MM.1S (cell line): ENCODE results near the gene PER1.

Experiments
- DNase-seq: peaks from one replicate; pipeline ENCODE4 v3.0.0-alpha.2; 2015
- H2AFZ ChIP-seq: fragments of 300-600 bp; sonication (generic); 2 replicates; pipeline ENCODE4 v1.6.0; 2016; ENCODE audit warnings: antibody characterized with exemption, low read length
- H3F3A ChIP-seq: fragments of 300-600 bp; sonication (generic); 2 replicates; pipeline ENCODE4 v1.6.1; 2016; ENCODE audit warnings: mild to moderate bottlenecking, antibody characterized with exemption, low read length, moderate library complexity, mixed read lengths; ENCODE audit not compliant: insufficient read depth
- H3K27ac ChIP-seq: fragments of 300-600 bp; sonication (generic); 2 replicates; pipeline ENCODE4 v1.5.1; 2016; ENCODE audit warnings: mild to moderate bottlenecking, low read length
- H3K27me3 ChIP-seq: fragments of 300-600 bp; sonication (generic); replicated peaks from 2 replicates; pipeline ENCODE4 v1.6.0; 2016; ENCODE audit warnings: low read length; ENCODE audit not compliant: insufficient read depth
- H3K36me3 ChIP-seq: fragments of 300-600 bp; sonication (generic); replicated peaks from 2 replicates; pipeline ENCODE4 v1.6.1; 2016; ENCODE audit warnings: mild to moderate bottlenecking, low read length, mixed read lengths; ENCODE audit not compliant: insufficient read depth
- H3K4me1 ChIP-seq: fragments of 300-600 bp; sonication (generic); 2 replicates; pipeline ENCODE4 v1.6.1; 2016; ENCODE audit warnings: low read length, mixed read lengths
- H3K4me2 ChIP-seq: fragments of 300-600 bp; sonication (generic); 2 replicates; pipeline ENCODE4 v1.6.0; 2016; ENCODE audit warnings: low read depth, low read length
- H3K4me3 ChIP-seq: fragments of 300-600 bp; sonication (generic); 2 replicates; pipeline ENCODE4 v1.5.1; 2016; ENCODE audit warnings: low read length, mixed read lengths
- H3K79me2 ChIP-seq: fragments of 300-600 bp; sonication (generic); 2 replicates; pipeline ENCODE4 v1.6.1; 2016; ENCODE audit warnings: mixed run types, low read length, mixed read lengths
- H3K9ac ChIP-seq: fragments of 300-600 bp; sonication (generic); 2 replicates; pipeline ENCODE4 v1.6.1; 2016; ENCODE audit warnings: low read length, mixed read lengths
- H3K9me2 ChIP-seq: fragments of 300-600 bp; sonication (generic); replicated peaks from 2 replicates; pipeline ENCODE4 v1.6.1; 2016; ENCODE audit warnings: mild to moderate bottlenecking, low read length, mixed read lengths; ENCODE audit not compliant: insufficient read depth
- H3K9me3 ChIP-seq: fragments of 300-600 bp; sonication (generic); replicated peaks from 2 replicates; pipeline ENCODE4 v1.6.1; 2016; ENCODE audit warnings: mild to moderate bottlenecking, low read length, mixed read lengths; ENCODE audit not compliant: insufficient read depth
- H4K20me1 ChIP-seq: fragments of 300-600 bp; sonication (generic); 2 replicates; pipeline ENCODE4 v1.6.1; 2016; ENCODE audit warnings: mild to moderate bottlenecking, low read length, moderate library complexity, mixed read lengths; ENCODE audit not compliant: insufficient read depth
- EZH2 ChIP-seq: fragments of 300-600 bp; sonication (generic); optimal IDR thresholded peaks from 2 replicates; pipeline ENCODE3; 2017; ENCODE audit warnings: low read depth, mild to moderate bottlenecking, antibody characterized with exemption, low read length, mixed read lengths
- EZH2phosphoT487 ChIP-seq: fragments of 300-600 bp; sonication (generic); IDR thresholded peaks from 2 replicates; pipeline ENCODE4 v1.6.1; 2018; ENCODE audit warnings: antibody characterized with exemption, low read length
- TF ChIP-seq, protein P1 (sequence below): fragments of 300-600 bp; sonication (generic); IDR thresholded peaks from 2 replicates; pipeline ENCODE4 v1.5.1; 2016; ENCODE audit warnings: antibody characterized with exemption, low read length, mixed read lengths

Gene PER1

DNA sequence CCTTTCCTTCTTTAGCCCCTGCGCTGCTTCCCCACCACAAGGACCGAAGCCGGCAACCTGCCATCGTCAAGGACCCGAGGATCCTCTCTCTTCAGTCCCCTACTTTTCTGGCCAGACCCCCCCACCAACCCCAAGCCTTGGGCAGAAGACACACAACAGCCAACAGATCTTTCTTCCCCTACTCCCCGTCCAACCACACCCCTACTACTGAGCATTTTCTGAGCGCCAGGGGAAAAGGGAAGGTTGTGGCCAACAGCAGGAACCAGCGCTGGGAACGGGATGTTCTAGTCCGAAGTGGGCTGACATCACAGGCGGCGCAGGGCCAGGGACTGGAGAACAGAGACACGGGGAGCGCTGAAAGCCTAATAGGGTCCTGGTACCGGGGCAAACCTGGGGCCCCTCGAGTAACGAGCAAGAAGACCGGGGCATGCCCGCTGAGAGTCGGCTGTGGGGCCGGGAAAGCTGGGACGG lies 528 bp downstream of the PER1 start:
- Histone ChIP-seq H3F3A (peaks cover 8% of the 10 kb centered on the region), H3K9me2 (no peaks in the 10 kb centered on the region), H3K4me1 (peaks cover 21% of the 10 kb centered on the region), H3K9me3 (no peaks in the 10 kb centered on the region), H3K36me3 (no peaks in the 10 kb centered on the region; the same call in 1 of the 2 replicates), H4K20me1 (no peaks in the 10 kb centered on the region), H3K4me2 (peak overlapping the region; percentile 97), H3K9ac (peak overlapping the region; percentile 84), H3K27ac (peak overlapping the region; percentile 81), H3K4me3 (peak overlapping the region; percentile 76), H2AFZ (peak overlapping the region; percentile 26), H3K27me3 (no peaks in the 10 kb centered on the region), H3K79me2 (peaks cover 32% of the 10 kb centered on the region)
- TF ChIP-seq EZH2phosphoT487: no peak
- TF ChIP-seq, protein P1, sequence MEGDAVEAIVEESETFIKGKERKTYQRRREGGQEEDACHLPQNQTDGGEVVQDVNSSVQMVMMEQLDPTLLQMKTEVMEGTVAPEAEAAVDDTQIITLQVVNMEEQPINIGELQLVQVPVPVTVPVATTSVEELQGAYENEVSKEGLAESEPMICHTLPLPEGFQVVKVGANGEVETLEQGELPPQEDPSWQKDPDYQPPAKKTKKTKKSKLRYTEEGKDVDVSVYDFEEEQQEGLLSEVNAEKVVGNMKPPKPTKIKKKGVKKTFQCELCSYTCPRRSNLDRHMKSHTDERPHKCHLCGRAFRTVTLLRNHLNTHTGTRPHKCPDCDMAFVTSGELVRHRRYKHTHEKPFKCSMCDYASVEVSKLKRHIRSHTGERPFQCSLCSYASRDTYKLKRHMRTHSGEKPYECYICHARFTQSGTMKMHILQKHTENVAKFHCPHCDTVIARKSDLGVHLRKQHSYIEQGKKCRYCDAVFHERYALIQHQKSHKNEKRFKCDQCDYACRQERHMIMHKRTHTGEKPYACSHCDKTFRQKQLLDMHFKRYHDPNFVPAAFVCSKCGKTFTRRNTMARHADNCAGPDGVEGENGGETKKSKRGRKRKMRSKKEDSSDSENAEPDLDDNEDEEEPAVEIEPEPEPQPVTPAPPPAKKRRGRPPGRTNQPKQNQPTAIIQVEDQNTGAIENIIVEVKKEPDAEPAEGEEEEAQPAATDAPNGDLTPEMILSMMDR: no peak
- no peak for TF ChIP-seq EZH2
- DNase-seq: no peak

- peak overlapping the region; percentile 81 for H3K27ac ChIP-seq
- no peaks in the 10 kb centered on the region for H3K27me3 ChIP-seq
Measured at GRCh38 chr17:8151120-8151640, 1.0 kb downstream of the PER1 start.

GRCh38 chr17:8150194-8151119 lies 1.7 kb downstream of the PER1 start:
- H3K36me3 ChIP-seq: no peaks in the 10 kb centered on the region; the same call in 1 of the 2 replicates
- no peaks in the 10 kb centered on the region for H3K27me3 ChIP-seq
- peak overlapping the region; percentile 69 for H3K27ac ChIP-seq
- H4K20me1 ChIP-seq: no peaks in the 10 kb centered on the region
- peaks cover 32% of the 10 kb centered on the region for H3K79me2 ChIP-seq
- H2AFZ ChIP-seq: no peak overlapping the region
- DNase-seq: no peak
- no peaks in the 10 kb centered on the region for H3K9me2 ChIP-seq
- H3K4me2 ChIP-seq: peak overlapping the region; percentile 97
- TF ChIP-seq EZH2 (no peak), EZH2phosphoT487 (no peak)
- TF ChIP-seq, protein P1: no peak
- H3F3A ChIP-seq: peaks cover 8% of the 10 kb centered on the region
- H3K4me1 ChIP-seq: peaks cover 20% of the 10 kb centered on the region
- H3K9me3 ChIP-seq: no peaks in the 10 kb centered on the region
- peak overlapping the region; percentile 78 for H3K9ac ChIP-seq
- H3K4me3 ChIP-seq: peak overlapping the region; percentile 76

More at GRCh38 chr17:8151120-8151640, 1.0 kb downstream of the PER1 start:
- Histone ChIP-seq H3F3A (peaks cover 8% of the 10 kb centered on the region), H3K4me1 (peaks cover 21% of the 10 kb centered on the region), H3K4me3 (peak overlapping the region; percentile 76), H3K9me2 (no peaks in the 10 kb centered on the region), H2AFZ (peak overlapping the region; percentile 26; the same call in 1 of the 2 replicates), H4K20me1 (no peaks in the 10 kb centered on the region), H3K9me3 (no peaks in the 10 kb centered on the region), H3K36me3 (no peaks in the 10 kb centered on the region; the same call in 1 of the 2 replicates), H3K79me2 (peaks cover 32% of the 10 kb centered on the region), H3K9ac (peak overlapping the region; percentile 84), H3K4me2 (peak overlapping the region; percentile 97)
- no peak for TF ChIP-seq EZH2phosphoT487
- TF ChIP-seq, protein P1: no peak
- DNase-seq: peak; percentile 89
